ENCODE data around the gene SLC18B1.

- TF ChIP-seq CTCF (IDR thresholded peaks at IDR 0.05) (peak; percentile 43 to 60 (median 48)), POLR2AphosphoS5 (IDR thresholded peaks at IDR 0.05) (peak; percentile 50)
Measured at GRCh38 chr6:132798869-132799538, 567 bp upstream of the SLC18B1 start.

Measured in prostate gland (tissue), 2 donors.